Memory B cell (primary cell): Measurements from ENCODE around the gene P4HA2.

Experiments
- ATAC-seq: fragments of 150-1000 bp; cut with Tn5 transposase; 2 replicates; pipeline ENCODE4 v1.10.0; 2021; ENCODE audit warnings: low read depth, mild to moderate bottlenecking, moderate library complexity
- DNase-seq, 2 donors: peaks; one replicate each; pipeline ENCODE4 v3.0.0; 2022; ENCODE audit warnings: low spot score in 2 of 2
- H3K27ac Mint-ChIP-seq: one replicate; pipeline ENCODE4 v1.8.0; 2022; ENCODE audit warnings: mild to moderate bottlenecking, moderate library complexity, mixed read lengths
- H3K27me3 Mint-ChIP-seq: one replicate; pipeline ENCODE4 v1.8.0; 2022; ENCODE audit warnings: mixed read lengths
- H3K36me3 Mint-ChIP-seq: one replicate; pipeline ENCODE4 v1.8.0; 2022; ENCODE audit warnings: mild to moderate bottlenecking, mixed read lengths
- H3K4me1 Mint-ChIP-seq: one replicate; pipeline ENCODE4 v1.8.0; 2022; ENCODE audit warnings: mixed read lengths
- H3K4me3 Mint-ChIP-seq: one replicate; pipeline ENCODE4 v1.8.0; 2022; ENCODE audit warnings: mild to moderate bottlenecking, moderate library complexity, mixed read lengths
- H3K9me3 Mint-ChIP-seq: one replicate; pipeline ENCODE4 v1.8.0; 2022; ENCODE audit warnings: mixed read lengths

Gene P4HA2

GRCh38 chr5:132267931-132268768, 40.5 kb upstream of the P4HA2 start:
- Mint-ChIP-seq H3K9me3 (no peaks in the 10 kb centered on the region), H3K27me3 (peaks cover 6% of the 10 kb centered on the region), H3K4me1 (peaks cover 10% of the 10 kb centered on the region), H3K4me3 (no peak overlapping the region), H3K36me3 (no peaks in the 10 kb centered on the region), H3K27ac (no peak overlapping the region)
- DNase-seq (no peak), ATAC-seq (no peak)

GRCh38 chr5:132267166-132267739, 39.6 kb upstream of the P4HA2 start:
- no peak overlapping the region for H3K4me3 Mint-ChIP-seq
- H3K27ac Mint-ChIP-seq = no peak overlapping the region
- peaks cover 2% of the 10 kb centered on the region for H3K27me3 Mint-ChIP-seq
- ATAC-seq = no peak
- H3K36me3 Mint-ChIP-seq = no peaks in the 10 kb centered on the region
- peaks cover 6% of the 10 kb centered on the region for H3K4me1 Mint-ChIP-seq
- H3K9me3 Mint-ChIP-seq = no peaks in the 10 kb centered on the region
- no peak for DNase-seq

GRCh38 chr5:132266836-132267160, 39.1 kb upstream of the P4HA2 start:
- H3K4me3 Mint-ChIP-seq = no peak overlapping the region
- DNase-seq = no peak
- H3K36me3 Mint-ChIP-seq = no peaks in the 10 kb centered on the region
- no peak overlapping the region for H3K27ac Mint-ChIP-seq
- no peak for ATAC-seq
- peaks cover 4% of the 10 kb centered on the region for H3K4me1 Mint-ChIP-seq
- no peaks in the 10 kb centered on the region for H3K9me3 Mint-ChIP-seq
- H3K27me3 Mint-ChIP-seq = no peaks in the 10 kb centered on the region

GRCh38 chr5:132266031-132266835, 38.6 kb upstream of the P4HA2 start:
- Mint-ChIP-seq H3K4me3 (no peak overlapping the region), H3K4me1 (peaks cover 4% of the 10 kb centered on the region), H3K9me3 (no peaks in the 10 kb centered on the region), H3K27me3 (no peaks in the 10 kb centered on the region), H3K36me3 (no peaks in the 10 kb centered on the region), H3K27ac (no peak overlapping the region)
- no peak for DNase-seq
- no peak for ATAC-seq

- peaks cover under 1% of the 10 kb centered on the region for H3K27me3 Mint-ChIP-seq
- H3K4me1 Mint-ChIP-seq = no peaks in the 10 kb centered on the region
- H3K4me3 Mint-ChIP-seq = no peak overlapping the region
- no peak for ATAC-seq
- no peaks in the 10 kb centered on the region for H3K36me3 Mint-ChIP-seq
- H3K9me3 Mint-ChIP-seq = no peaks in the 10 kb centered on the region
- no peak overlapping the region for H3K27ac Mint-ChIP-seq
- no peak for DNase-seq
Measured at GRCh38 chr5:132265336-132266030, 37.8 kb upstream of the P4HA2 start.

- H3K27ac Mint-ChIP-seq = no peak overlapping the region
- H3K4me1 Mint-ChIP-seq = no peaks in the 10 kb centered on the region
- no peak overlapping the region for H3K4me3 Mint-ChIP-seq
- ATAC-seq (no peak), DNase-seq (no peak)
- H3K27me3 Mint-ChIP-seq = peaks cover 2% of the 10 kb centered on the region
- no peaks in the 10 kb centered on the region for H3K9me3 Mint-ChIP-seq
- H3K36me3 Mint-ChIP-seq = no peaks in the 10 kb centered on the region
Measured at GRCh38 chr5:132264546-132265335, 37.1 kb upstream of the P4HA2 start.

- Mint-ChIP-seq H3K27ac (no peak overlapping the region), H3K36me3 (no peaks in the 10 kb centered on the region), H3K4me1 (no peaks in the 10 kb centered on the region), H3K4me3 (no peak overlapping the region), H3K9me3 (no peaks in the 10 kb centered on the region), H3K27me3 (peaks cover 2% of the 10 kb centered on the region)
- ATAC-seq (peak; percentile 34), DNase-seq (no peak)
Measured at GRCh38 chr5:132263548-132264261, 36.1 kb upstream of the P4HA2 start.

GRCh38 chr5:132262882-132263547, 35.4 kb upstream of the P4HA2 start:
- Mint-ChIP-seq H3K27me3 (peaks cover 2% of the 10 kb centered on the region), H3K9me3 (no peaks in the 10 kb centered on the region), H3K36me3 (no peaks in the 10 kb centered on the region), H3K4me3 (no peak overlapping the region), H3K4me1 (no peaks in the 10 kb centered on the region), H3K27ac (no peak overlapping the region)
- ATAC-seq (no peak), DNase-seq (no peak)

GRCh38 chr5:132261881-132262845, 34.5 kb upstream of the P4HA2 start:
- Mint-ChIP-seq H3K4me3 (no peak overlapping the region), H3K4me1 (no peaks in the 10 kb centered on the region), H3K9me3 (no peaks in the 10 kb centered on the region), H3K27me3 (peaks cover 2% of the 10 kb centered on the region), H3K27ac (no peak overlapping the region), H3K36me3 (no peaks in the 10 kb centered on the region)
- DNase-seq (no peak), ATAC-seq (no peak)

- ATAC-seq (no peak), DNase-seq (no peak)
- Mint-ChIP-seq H3K27ac (no peak overlapping the region), H3K36me3 (no peaks in the 10 kb centered on the region), H3K4me3 (no peak overlapping the region), H3K9me3 (no peaks in the 10 kb centered on the region), H3K4me1 (no peaks in the 10 kb centered on the region), H3K27me3 (peaks cover 9% of the 10 kb centered on the region)
Measured at GRCh38 chr5:132260714-132261551, 33.3 kb upstream of the P4HA2 start.

- no peaks in the 10 kb centered on the region for H3K36me3 Mint-ChIP-seq
- H3K4me3 Mint-ChIP-seq = no peak overlapping the region
- ATAC-seq = no peak
- H3K9me3 Mint-ChIP-seq = no peaks in the 10 kb centered on the region
- peaks cover 10% of the 10 kb centered on the region for H3K27me3 Mint-ChIP-seq
- H3K4me1 Mint-ChIP-seq = no peaks in the 10 kb centered on the region
- H3K27ac Mint-ChIP-seq = no peak overlapping the region
- no peak for DNase-seq
Measured at GRCh38 chr5:132260051-132260450, 32.4 kb upstream of the P4HA2 start.
